Neural progenitor cell (in vitro differentiated cells): ENCODE results near the gene LAYN. TPM values are rescaled to one million over a fixed set of nuclear protein-coding genes. Genes with fewer than 3 reads are reported as not detected.

Source experiments
- DNase-seq: peaks from one replicate; pipeline ENCODE4 v3.0.0-alpha.2; 2016; ENCODE audit warnings: low spot score
- H2AFZ ChIP-seq: fragments of 200-600 bp; sonication (generic); replicated peaks from 2 replicates; pipeline ENCODE4 v1.6.1; 2016; ENCODE audit warnings: antibody characterized with exemption
- H3F3A ChIP-seq: fragments of 200-600 bp; sonication (generic); 2 replicates; pipeline ENCODE4 v1.6.1; 2016; ENCODE audit warnings: antibody characterized with exemption, low read depth
- H3K27ac ChIP-seq: fragments of 200-600 bp; sonication (generic); 2 replicates; pipeline ENCODE4 v1.5.1; 2016; ENCODE audit warnings: mild to moderate bottlenecking
- H3K27me3 ChIP-seq: fragments of 200-600 bp; sonication (generic); 2 replicates; pipeline ENCODE4 v1.6.1; 2016; ENCODE audit warnings: mild to moderate bottlenecking, moderate library complexity
- H3K36me3 ChIP-seq: fragments of 200-600 bp; sonication (generic); 2 replicates; pipeline ENCODE4 v1.5.1; 2016
- H3K4me1 ChIP-seq: fragments of 200-600 bp; sonication (generic); 2 replicates; pipeline ENCODE4 v1.6.1; 2016; ENCODE audit warnings: mixed run types
- H3K4me2 ChIP-seq: fragments of 200-600 bp; sonication (generic); 2 replicates; pipeline ENCODE4 v1.6.1; 2016
- H3K4me3 ChIP-seq: fragments of 200-600 bp; sonication (generic); 2 replicates; pipeline ENCODE4 v1.5.1; 2016
- H3K79me2 ChIP-seq: fragments of 200-600 bp; sonication (generic); 2 replicates; pipeline ENCODE4 v1.6.1; 2016; ENCODE audit warnings: low read depth
- H3K9ac ChIP-seq: fragments of 200-600 bp; sonication (generic); 2 replicates; pipeline ENCODE4 v1.6.1; 2016
- H3K9me3 ChIP-seq: fragments of 200-600 bp; sonication (generic); 2 replicates; pipeline ENCODE4 v1.5.1; 2016; ENCODE audit warnings: low read depth
- H4K20me1 ChIP-seq: fragments of 200-600 bp; sonication (generic); 2 replicates; pipeline ENCODE4 v1.6.1; 2016; ENCODE audit warnings: low read depth
- H3K27ac Mint-ChIP-seq: 3 replicates; pipeline ENCODE4 v1.8.0; 2021; ENCODE audit warnings: mixed read lengths
- H3K27me3 Mint-ChIP-seq: 2 replicates; pipeline ENCODE4 v1.8.0; 2022; ENCODE audit warnings: low read depth, mild to moderate bottlenecking, inconsistent platforms, moderate library complexity, mixed read lengths; ENCODE audit not compliant: insufficient read depth
- H3K36me3 Mint-ChIP-seq: 3 replicates; pipeline ENCODE4 v1.8.0; 2021; ENCODE audit warnings: mixed read lengths
- H3K4me1 Mint-ChIP-seq: 3 replicates; pipeline ENCODE4 v1.8.0; 2021; ENCODE audit warnings: mixed read lengths
- H3K4me3 Mint-ChIP-seq: 3 replicates; pipeline ENCODE4 v1.8.0; 2021; ENCODE audit warnings: mild to moderate bottlenecking, moderate library complexity, mixed read lengths
- H3K9me3 Mint-ChIP-seq: 3 replicates; pipeline ENCODE4 v1.8.0; 2020; ENCODE audit warnings: mixed read lengths
- CTCF ChIP-seq: fragments of 200-600 bp; sonication (generic); IDR thresholded peaks from 2 replicates; pipeline ENCODE4 v1.5.1; 2017; ENCODE audit warnings: antibody characterized with exemption, mild to moderate bottlenecking
- EZH2 ChIP-seq: fragments of 200-600 bp; sonication (generic); IDR thresholded peaks from 2 replicates; pipeline ENCODE4 v1.6.1; 2017; ENCODE audit warnings: antibody characterized with exemption, mild to moderate bottlenecking, moderate library complexity
- EZH2phosphoT487 ChIP-seq: fragments of 200-600 bp; sonication (generic); IDR thresholded peaks from 2 replicates; pipeline ENCODE4 v1.6.1; 2017; ENCODE audit warnings: antibody characterized with exemption
- total RNA-seq: library from RNA; depleted of rRNA; stranded (reverse); fragments of >200 nt; gene quantifications from 2 replicates; pipeline ENCODE4 v1.2.3, GENCODE V29; 2015; ENCODE audit warnings: low replicate concordance

The LAYN gene
- total RNA-seq, 1 donor from 2014 or later = 0.26 TPM

GRCh38 chr11:111571829-111572501 is 31.4 kb downstream of the LAYN start:
- Histone ChIP-seq H2AFZ (no peak overlapping the region), H3K9ac (no peak overlapping the region), H3K9me3 (no peaks in the 10 kb centered on the region), H3F3A (no peaks in the 10 kb centered on the region), H3K36me3 (no peaks in the 10 kb centered on the region), H3K4me2 (no peak overlapping the region), H3K27ac (no peak overlapping the region), H3K4me3 (no peak overlapping the region), H3K79me2 (no peaks in the 10 kb centered on the region), H3K4me1 (peaks cover 20% of the 10 kb centered on the region), H4K20me1 (no peaks in the 10 kb centered on the region), H3K27me3 (no peaks in the 10 kb centered on the region)
- DNase-seq = no peak
- H3K4me3 Mint-ChIP-seq = no peak overlapping the region
- no peaks in the 10 kb centered on the region for H3K9me3 Mint-ChIP-seq
- H3K4me1 Mint-ChIP-seq = peaks cover 17% of the 10 kb centered on the region
- TF ChIP-seq EZH2 (no peak), CTCF (no peak), EZH2phosphoT487 (no peak)
- no peak overlapping the region for H3K27ac Mint-ChIP-seq
- H3K36me3 Mint-ChIP-seq = no peaks in the 10 kb centered on the region
- peaks cover 2% of the 10 kb centered on the region for H3K27me3 Mint-ChIP-seq

- Histone ChIP-seq H3K9ac (no peak overlapping the region), H3K79me2 (no peaks in the 10 kb centered on the region), H4K20me1 (no peaks in the 10 kb centered on the region), H3K4me1 (peaks cover 20% of the 10 kb centered on the region), H3K9me3 (no peaks in the 10 kb centered on the region), H3F3A (no peaks in the 10 kb centered on the region), H2AFZ (no peak overlapping the region), H3K27me3 (no peaks in the 10 kb centered on the region), H3K36me3 (no peaks in the 10 kb centered on the region), H3K27ac (no peak overlapping the region), H3K4me3 (no peak overlapping the region), H3K4me2 (no peak overlapping the region)
- TF ChIP-seq CTCF (no peak), EZH2phosphoT487 (no peak), EZH2 (no peak)
- Mint-ChIP-seq H3K9me3 (no peaks in the 10 kb centered on the region), H3K36me3 (no peaks in the 10 kb centered on the region), H3K27ac (no peak overlapping the region), H3K4me1 (peaks cover 17% of the 10 kb centered on the region), H3K27me3 (peaks cover 2% of the 10 kb centered on the region), H3K4me3 (no peak overlapping the region)
- DNase-seq = no peak
These were observed 32.1 kb downstream of the LAYN start for GRCh38 chr11:111572581-111572980.

- Histone ChIP-seq H3K27ac (no peak overlapping the region), H3K27me3 (no peaks in the 10 kb centered on the region), H3F3A (no peaks in the 10 kb centered on the region), H4K20me1 (no peaks in the 10 kb centered on the region), H3K4me2 (no peak overlapping the region), H3K79me2 (no peaks in the 10 kb centered on the region), H3K4me1 (peaks cover 20% of the 10 kb centered on the region), H3K36me3 (no peaks in the 10 kb centered on the region), H3K4me3 (no peak overlapping the region), H2AFZ (no peak overlapping the region), H3K9ac (no peak overlapping the region), H3K9me3 (no peaks in the 10 kb centered on the region)
- Mint-ChIP-seq H3K4me3 (no peak overlapping the region), H3K27ac (no peak overlapping the region), H3K4me1 (peaks cover 17% of the 10 kb centered on the region), H3K36me3 (no peaks in the 10 kb centered on the region), H3K9me3 (no peaks in the 10 kb centered on the region), H3K27me3 (peaks cover 2% of the 10 kb centered on the region)
- no peak for DNase-seq
- TF ChIP-seq EZH2phosphoT487 (no peak), CTCF (no peak), EZH2 (no peak)
These were observed 33.3 kb downstream of the LAYN start for GRCh38 chr11:111573821-111574249.
